ENCODE measurements around the gene MMP11.
A peak's percentile ranks its signal among the peaks of the same experiment; 100 is the strongest.
"Not testable (repeated sequence)": the region's sequence is repeated elsewhere in the genome, so short reads cannot be mapped to it uniquely, and the experiment has no call there.

Gene MMP11

GRCh38 chr22:23772649-23773473, at the start of gene MMP11:
Gene MMP11, plus strand, starts transcription at chr22:23772849. Its CDS starts 22 bp downstream, at chr22:23772871.
- peak; percentile 85 for DNase-seq

GRCh38 chr22:23728108-23728507, 44.5 kb upstream of the MMP11 start:
- DNase-seq = not testable (repeated sequence)

- DNase-seq = no peak
Measured at GRCh38 chr22:23737696-23738095, 35.0 kb upstream of the MMP11 start.

- DNase-seq = no peak
Measured at GRCh38 chr22:23742505-23743264, 30.0 kb upstream of the MMP11 start.

GRCh38 chr22:23743303-23743705, 29.3 kb upstream of the MMP11 start:
- DNase-seq = no peak

- no peak for DNase-seq
Measured at GRCh38 chr22:23744001-23744400, 28.6 kb upstream of the MMP11 start.

- DNase-seq = no peak
Measured at GRCh38 chr22:23744485-23744884, 28.2 kb upstream of the MMP11 start.

- no peak for DNase-seq
Measured at GRCh38 chr22:23745791-23746190, 26.9 kb upstream of the MMP11 start.

- DNase-seq = no peak
Measured at GRCh38 chr22:23749841-23750301, 22.8 kb upstream of the MMP11 start.

- DNase-seq = no peak
Measured at GRCh38 chr22:23750367-23750713, 22.3 kb upstream of the MMP11 start.

GRCh38 chr22:23750714-23751440, 21.8 kb upstream of the MMP11 start, which contains the start of gene ZNF70:
Gene ZNF70, minus strand, starts transcription at chr22:23751112. Its CDS starts 5,972 bp downstream, at chr22:23745140.
- peak; percentile 97 for DNase-seq

GRCh38 chr22:23751441-23751996, 21.1 kb upstream of the MMP11 start:
- peak; percentile 75 for DNase-seq

- DNase-seq = peak; percentile 74
Measured at GRCh38 chr22:23752090-23752691, 20.5 kb upstream of the MMP11 start.

GRCh38 chr22:23752750-23753149, 19.9 kb upstream of the MMP11 start:
- no peak for DNase-seq

GRCh38 chr22:23753385-23753784, 19.3 kb upstream of the MMP11 start:
- no peak for DNase-seq

- DNase-seq = no peak
Measured at GRCh38 chr22:23754220-23754919, 18.3 kb upstream of the MMP11 start, which contains the start of gene VPREB3. Gene VPREB3, minus strand, starts transcription at chr22:23754425. Its CDS starts 62 bp downstream, at chr22:23754363.

GRCh38 chr22:23754980-23755636, 17.5 kb upstream of the MMP11 start:
- peak; percentile 65 for DNase-seq

GRCh38 chr22:23755711-23756110, 16.9 kb upstream of the MMP11 start:
- no peak for DNase-seq

- DNase-seq = no peak
Measured at GRCh38 chr22:23756891-23757290, 15.8 kb upstream of the MMP11 start.

- DNase-seq = no peak
Measured at GRCh38 chr22:23759566-23759965, 13.1 kb upstream of the MMP11 start.

- no peak for DNase-seq
Measured at GRCh38 chr22:23760056-23760455, 12.6 kb upstream of the MMP11 start.

Data from NCI-H69 (cell line).